ENCODE measurements around the gene NAXE. TPM values are rescaled to one million over a fixed set of nuclear protein-coding genes. Genes with fewer than 3 reads are reported as not detected.

The NAXE gene
- total RNA-seq, 1 donor from 2014 or later, result 83.8 TPM

GRCh38 chr1:156591181-156591431 is 470 bp upstream of the NAXE start:
- peak overlapping the region; percentile 74 for H3K4me3 ChIP-seq (ENCODE audit: low read depth, low read length)
- no peak for TF ChIP-seq CTCF (IDR thresholded peaks at IDR 0.05; ENCODE audit: insufficient read depth, low read length, poor library complexity, severe bottlenecking)
- DNase-seq (ENCODE audit: low read depth), result no peak
- H3K27me3 ChIP-seq (ENCODE audit: control insufficient read depth, insufficient read depth, low read length), result peaks cover 2% of the 10 kb centered on the region
- H3K36me3 ChIP-seq (ENCODE audit: control insufficient read depth, insufficient read depth, low read length), result peaks cover 4% of the 10 kb centered on the region

- H3K4me3 ChIP-seq (ENCODE audit: low read depth, low read length), result peak overlapping the region; percentile 74
- no peak for TF ChIP-seq CTCF (IDR thresholded peaks at IDR 0.05; ENCODE audit: insufficient read depth, low read length, poor library complexity, severe bottlenecking)
- DNase-seq (ENCODE audit: low read depth), result no peak
Measured at GRCh38 chr1:156592158-156592909, 758 bp downstream of the NAXE start.

GRCh38 chr1:156592910-156593660 is 1.5 kb downstream of the NAXE start:
- no peak for TF ChIP-seq CTCF (IDR thresholded peaks at IDR 0.05; ENCODE audit: insufficient read depth, low read length, poor library complexity, severe bottlenecking)
- no peak for DNase-seq (ENCODE audit: low read depth)
- H3K4me3 ChIP-seq (ENCODE audit: low read depth, low read length), result no peak overlapping the region
- no peaks in the 10 kb centered on the region for H3K27me3 ChIP-seq (ENCODE audit: control insufficient read depth, insufficient read depth, low read length)
- peaks cover 5% of the 10 kb centered on the region for H3K36me3 ChIP-seq (ENCODE audit: control insufficient read depth, insufficient read depth, low read length)

More at GRCh38 chr1:156592158-156592909, 758 bp downstream of the NAXE start:
- H3K27me3 ChIP-seq (ENCODE audit: control insufficient read depth, insufficient read depth, low read length), result no peaks in the 10 kb centered on the region
- peaks cover 4% of the 10 kb centered on the region for H3K36me3 ChIP-seq (ENCODE audit: control insufficient read depth, insufficient read depth, low read length)

GRCh38 chr1:156593661-156593989 is 2.0 kb downstream of the NAXE start:
- no peak for TF ChIP-seq CTCF (IDR thresholded peaks at IDR 0.05; ENCODE audit: insufficient read depth, low read length, poor library complexity, severe bottlenecking)
- Histone ChIP-seq H3K36me3 (ENCODE audit: control insufficient read depth, insufficient read depth, low read length) (peaks cover 6% of the 10 kb centered on the region), H3K4me3 (ENCODE audit: low read depth, low read length) (no peak overlapping the region), H3K27me3 (ENCODE audit: control insufficient read depth, insufficient read depth, low read length) (no peaks in the 10 kb centered on the region)
- no peak for DNase-seq (ENCODE audit: low read depth)

DNA sequence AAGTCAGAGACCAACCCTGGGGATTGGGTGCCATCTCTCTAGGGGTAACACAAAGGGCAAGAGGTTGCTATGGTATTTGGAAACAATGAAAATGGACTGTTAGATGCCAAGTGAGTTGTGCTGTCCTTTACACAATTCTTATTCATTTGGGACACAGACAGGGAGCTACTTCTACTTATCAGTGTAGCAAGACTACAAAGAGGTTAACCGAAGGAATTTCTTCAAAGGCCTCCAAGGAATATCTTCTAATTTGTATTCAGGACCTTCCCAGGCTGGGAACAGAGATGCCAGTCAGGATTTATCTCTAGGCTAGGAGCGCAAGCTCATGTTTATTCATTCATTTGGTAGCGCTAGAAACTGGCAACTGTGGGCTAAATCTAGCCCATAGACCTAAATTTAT is 2.6 kb downstream of the NAXE start:
- Histone ChIP-seq H3K27me3 (ENCODE audit: control insufficient read depth, insufficient read depth, low read length) (no peaks in the 10 kb centered on the region), H3K4me3 (ENCODE audit: low read depth, low read length) (no peak overlapping the region), H3K36me3 (ENCODE audit: control insufficient read depth, insufficient read depth, low read length) (peaks cover 6% of the 10 kb centered on the region)
- DNase-seq (ENCODE audit: low read depth), result no peak
- TF ChIP-seq CTCF (IDR thresholded peaks at IDR 0.05; ENCODE audit: insufficient read depth, low read length, poor library complexity, severe bottlenecking), result no peak
